ENCODE measurements around the gene EHD1. TPM values are rescaled to one million over a fixed set of nuclear protein-coding genes. Genes with fewer than 3 reads are reported as not detected.

Gene EHD1
- total and polyA plus RNA-seq, 9 of the 15 experiments (the other 6 are each of a cell fraction or from before 2014, with no cell fraction given): 0.46 to 65.0 (median 16.4) TPM

GRCh38 chr11:64842851-64843685, 35.4 kb downstream of the EHD1 start (continued):
- no peak for TF ChIP-seq RERE (CRISPR knock-in tag; IDR thresholded peaks at IDR 0.05; ENCODE audit: borderline replicate concordance)
- TF ChIP-seq GATAD2B (IDR thresholded peaks at IDR 0.05; ENCODE audit: borderline replicate concordance): no peak
- 0 out of 2 replicates have a peak, but pooled peaks have one; percentile 17 for TF ChIP-seq POLR2AphosphoS5 (IDR thresholded peaks at IDR 0.05; ENCODE audit: control insufficient read depth, insufficient read depth, low read depth, low read length)
- no peak for TF ChIP-seq SMAD3 (CRISPR knock-in tag; conservative IDR thresholded peaks at IDR 0.05)
- TF ChIP-seq, protein P1, sequence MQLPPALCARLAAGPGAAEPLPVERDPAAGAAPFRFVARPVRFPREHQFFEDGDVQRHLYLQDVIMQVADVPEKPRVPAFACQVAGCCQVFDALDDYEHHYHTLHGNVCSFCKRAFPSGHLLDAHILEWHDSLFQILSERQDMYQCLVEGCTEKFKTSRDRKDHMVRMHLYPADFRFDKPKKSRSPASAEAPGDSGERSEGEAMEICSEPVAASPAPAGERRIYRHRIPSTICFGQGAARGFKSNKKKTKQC (CRISPR knock-in tag; IDR thresholded peaks at IDR 0.05): no peak; the same call in 1 of the 2 replicates
- no peak for TF ChIP-seq CHD1 (IDR thresholded peaks at IDR 0.05; ENCODE audit: low read length)
- TF ChIP-seq REST (IDR thresholded peaks at IDR 0.05; ENCODE audit: borderline replicate concordance): no peak
- no peak for TF ChIP-seq REST (CRISPR knock-in tag; IDR thresholded peaks at IDR 0.05; ENCODE audit: low read depth)
- no peak for TF ChIP-seq RBM22 (IDR thresholded peaks at IDR 0.05; ENCODE audit: low read depth, low read length, poor library complexity, severe bottlenecking)
- no peak for TF ChIP-seq RBM14 (IDR thresholded peaks at IDR 0.05; ENCODE audit: borderline replicate concordance, insufficient read depth, low read depth, low read length)
- no peak for TF ChIP-seq RCOR1 (IDR thresholded peaks at IDR 0.05; ENCODE audit: borderline replicate concordance in 1 of 2, low read depth in 2 of 2, low read length in 2 of 2)
- no peak for TF ChIP-seq TGIF2 (CRISPR knock-in tag; IDR thresholded peaks at IDR 0.05)

Measured in K562 (cell line).